Activated CD8-positive, alpha-beta T cell treated with anti-CD3 and anti-CD28 coated beads for 36 hours (primary cell): Measurements from ENCODE around the gene ITPRID1. TPM values are rescaled to one million over a fixed set of nuclear protein-coding genes. Genes with fewer than 3 reads are reported as not detected.

Experiments used
- ATAC-seq: fragments of 200-7000 bp; cut with Tn5 transposase; one replicate; pipeline ENCODE4 v1.10.0; 2021; ENCODE audit warnings: mild to moderate bottlenecking, moderate library complexity
- CTCF ChIA-PET: fragments of 350-600 bp; sonication (Branson Sonifier 250); formaldehyde crosslinking; loops from one replicate; lab custom pipeline; 2021; ENCODE audit warnings: antibody characterized with exemption; lab: Charles Lee
- POLR2A ChIA-PET: fragments of 350-600 bp; sonication (Branson Sonifier 250); formaldehyde crosslinking; loops from one replicate; lab custom pipeline; 2021; ENCODE audit warnings: antibody characterized with exemption; lab: Charles Lee
- DNase-seq: peaks from one replicate; pipeline ENCODE4 v3.0.0-alpha.2; 2020
- H3K27ac Mint-ChIP-seq: one replicate; pipeline ENCODE4 v1.8.0; 2021; ENCODE audit warnings: mild to moderate bottlenecking, mixed read lengths
- H3K27me3 Mint-ChIP-seq: one replicate; pipeline ENCODE4 v1.8.0; 2021; ENCODE audit warnings: mixed read lengths
- H3K36me3 Mint-ChIP-seq: one replicate; pipeline ENCODE4 v1.8.0; 2021; ENCODE audit warnings: low read depth, mixed read lengths
- H3K4me1 Mint-ChIP-seq: one replicate; pipeline ENCODE4 v1.8.0; 2021; ENCODE audit warnings: low read depth, mixed read lengths
- H3K4me3 Mint-ChIP-seq: one replicate; pipeline ENCODE4 v1.8.0; 2021; ENCODE audit warnings: mild to moderate bottlenecking, moderate library complexity, mixed read lengths
- H3K9me3 Mint-ChIP-seq: one replicate; pipeline ENCODE4 v1.8.0; 2021; ENCODE audit warnings: mixed read lengths
- intact Hi-C: fragments of 100-400 bp; cut with micrococcal nuclease; formaldehyde crosslinking; loops from one replicate; pipeline ENCODE4 v1.10.0; 2022
- total RNA-seq, 2 experiments: library from RNA; stranded (reverse); gene quantifications; one replicate each; pipeline ENCODE4 v1.2.3, GENCODE V29; 2021
- TF ChIP-seq, protein P1 (sequence below): fragments of 200-600 bp; IDR thresholded peaks from one replicate; pipeline ENCODE4 v1.8.0; 2022; ENCODE audit warnings: antibody characterized with exemption, mild to moderate bottlenecking

The ITPRID1 gene
- total RNA-seq, 2 experiments from 2014 or later, result not detected

DNA sequence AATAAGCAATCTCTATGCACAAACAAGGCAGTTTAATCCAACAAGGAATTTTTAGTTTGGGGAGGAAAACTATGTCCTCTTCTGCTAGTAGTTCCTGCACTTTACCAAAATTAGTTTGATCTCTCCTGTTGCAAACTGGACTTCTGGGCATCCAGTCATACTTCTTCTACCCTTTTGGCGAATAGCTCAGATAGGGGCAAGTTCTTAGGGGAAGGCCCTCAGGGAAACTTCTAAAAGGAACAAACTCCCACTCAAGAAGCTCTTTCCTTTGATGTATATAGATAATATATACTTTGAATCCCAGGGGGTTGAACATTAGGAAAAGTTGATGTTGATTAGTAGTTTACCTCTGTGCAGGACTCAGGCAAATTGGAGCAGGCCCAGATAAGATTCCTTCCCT is 151.7 kb downstream of the ITPRID1 start:
- Mint-ChIP-seq H3K27me3 (no peaks in the 10 kb centered on the region), H3K4me3 (no peak overlapping the region), H3K4me1 (no peaks in the 10 kb centered on the region), H3K36me3 (no peaks in the 10 kb centered on the region), H3K27ac (no peak overlapping the region), H3K9me3 (peaks cover 1% of the 10 kb centered on the region)
- TF ChIP-seq, protein P1, sequence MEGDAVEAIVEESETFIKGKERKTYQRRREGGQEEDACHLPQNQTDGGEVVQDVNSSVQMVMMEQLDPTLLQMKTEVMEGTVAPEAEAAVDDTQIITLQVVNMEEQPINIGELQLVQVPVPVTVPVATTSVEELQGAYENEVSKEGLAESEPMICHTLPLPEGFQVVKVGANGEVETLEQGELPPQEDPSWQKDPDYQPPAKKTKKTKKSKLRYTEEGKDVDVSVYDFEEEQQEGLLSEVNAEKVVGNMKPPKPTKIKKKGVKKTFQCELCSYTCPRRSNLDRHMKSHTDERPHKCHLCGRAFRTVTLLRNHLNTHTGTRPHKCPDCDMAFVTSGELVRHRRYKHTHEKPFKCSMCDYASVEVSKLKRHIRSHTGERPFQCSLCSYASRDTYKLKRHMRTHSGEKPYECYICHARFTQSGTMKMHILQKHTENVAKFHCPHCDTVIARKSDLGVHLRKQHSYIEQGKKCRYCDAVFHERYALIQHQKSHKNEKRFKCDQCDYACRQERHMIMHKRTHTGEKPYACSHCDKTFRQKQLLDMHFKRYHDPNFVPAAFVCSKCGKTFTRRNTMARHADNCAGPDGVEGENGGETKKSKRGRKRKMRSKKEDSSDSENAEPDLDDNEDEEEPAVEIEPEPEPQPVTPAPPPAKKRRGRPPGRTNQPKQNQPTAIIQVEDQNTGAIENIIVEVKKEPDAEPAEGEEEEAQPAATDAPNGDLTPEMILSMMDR, result no peak
- intact Hi-C loops, result no loop called here
- POLR2A ChIA-PET, result no interaction called here
- no peak for ATAC-seq
- no peak for DNase-seq
- CTCF ChIA-PET, result no interaction called here

DNA sequence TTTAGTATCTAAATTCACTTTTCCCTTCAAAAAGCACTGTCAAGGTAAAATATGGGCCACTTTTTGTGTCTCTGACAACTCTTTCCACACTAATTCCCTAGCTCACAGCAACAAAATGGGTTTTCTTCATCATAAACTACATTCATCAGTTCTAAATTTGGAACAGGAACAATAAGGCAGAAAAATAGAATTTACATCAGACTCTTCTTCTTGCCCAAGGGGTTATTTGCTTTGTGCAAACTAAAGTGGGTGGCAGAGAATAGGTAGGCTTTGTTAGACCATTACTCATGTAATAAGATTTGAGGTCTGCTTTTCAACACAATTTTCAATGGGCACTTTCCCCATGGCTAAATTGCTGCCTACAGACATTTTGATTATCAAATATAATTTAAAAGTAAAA is 155.6 kb downstream of the ITPRID1 start:
- POLR2A ChIA-PET, result no interaction called here
- no peaks in the 10 kb centered on the region for H3K36me3 Mint-ChIP-seq
- DNase-seq (no peak), ATAC-seq (no peak)
- H3K9me3 Mint-ChIP-seq, result no peaks in the 10 kb centered on the region
- H3K4me1 Mint-ChIP-seq, result no peaks in the 10 kb centered on the region
- H3K4me3 Mint-ChIP-seq, result no peak overlapping the region
- H3K27me3 Mint-ChIP-seq, result peaks cover 3% of the 10 kb centered on the region
- no peak overlapping the region for H3K27ac Mint-ChIP-seq
- TF ChIP-seq, protein P1, result no peak
- CTCF ChIA-PET, result no interaction called here
- intact Hi-C loops, result no loop called here

DNA sequence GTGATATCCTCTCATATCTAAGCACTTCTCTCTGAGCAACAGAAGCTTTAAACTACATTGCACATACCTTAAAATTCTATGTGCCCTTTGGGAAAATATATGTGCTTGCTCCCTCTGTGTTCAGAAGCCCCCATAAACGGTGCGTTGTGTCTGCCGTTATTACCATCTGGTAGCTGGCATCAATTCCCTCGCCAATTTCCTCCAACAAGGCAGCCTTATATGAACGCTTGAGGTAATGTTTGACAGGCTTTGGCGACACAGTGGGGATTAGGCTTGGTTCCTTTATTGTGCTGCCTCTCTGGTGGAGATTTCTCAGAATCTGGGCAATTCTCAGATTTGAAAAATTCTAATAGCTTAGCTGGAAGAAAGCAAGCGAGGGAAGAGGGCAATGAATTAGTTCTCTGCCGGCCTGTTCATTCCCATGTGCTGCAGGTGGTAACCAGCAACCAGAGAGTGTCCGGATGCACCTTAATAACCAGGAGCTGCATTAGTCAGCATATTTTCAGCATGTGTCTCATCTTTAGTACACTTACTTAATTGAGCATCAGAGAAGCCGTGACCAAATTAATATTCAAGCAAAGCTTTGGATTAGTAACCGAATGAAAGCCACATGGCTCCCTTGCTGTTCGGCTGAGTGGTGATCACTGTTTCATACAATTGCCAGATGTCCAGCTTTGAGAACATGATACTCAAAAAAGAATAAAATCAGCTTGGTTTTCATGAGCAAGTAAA is 165.8 kb downstream of the ITPRID1 start:
- H3K4me3 Mint-ChIP-seq, result no peak overlapping the region
- peaks cover 1% of the 10 kb centered on the region for H3K9me3 Mint-ChIP-seq
- H3K27ac Mint-ChIP-seq, result no peak overlapping the region

DNA sequence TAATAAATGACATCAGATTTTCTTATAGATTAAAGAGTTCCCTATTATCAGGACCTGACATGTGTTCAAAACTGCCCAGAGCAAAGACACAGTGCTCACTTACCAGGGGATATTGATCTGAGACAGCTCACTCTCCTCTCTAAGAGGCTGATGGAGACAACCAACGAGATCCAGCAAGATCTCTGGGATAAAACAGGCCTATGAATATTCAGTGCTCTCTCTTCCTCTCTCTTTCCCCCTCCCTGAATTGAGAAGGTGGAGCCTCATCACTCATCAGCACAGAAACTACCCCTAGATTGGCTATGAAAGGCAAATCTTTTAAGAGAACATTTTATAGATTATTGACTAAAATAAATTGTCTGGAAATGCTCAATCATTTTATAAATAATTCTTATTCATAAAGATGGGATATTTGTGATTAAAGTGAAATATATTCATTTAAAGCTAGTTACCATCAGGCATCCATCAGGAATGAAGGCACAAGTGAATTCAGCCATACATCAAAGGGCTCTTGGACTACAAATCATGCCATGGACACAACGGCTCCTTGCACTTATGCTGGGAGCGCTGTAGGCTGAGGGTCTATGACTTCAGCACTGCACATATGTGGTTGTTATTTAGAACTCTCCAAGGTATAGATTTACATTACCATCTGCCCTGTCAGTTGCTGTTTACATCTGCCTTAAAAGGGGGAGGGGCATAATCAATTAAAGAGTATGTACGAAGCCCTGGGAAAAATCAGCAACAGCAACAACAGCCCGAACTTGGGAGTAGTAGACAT is 169.7 kb downstream of the ITPRID1 start:
- TF ChIP-seq, protein P1, result no peak
- Mint-ChIP-seq H3K4me1 (no peaks in the 10 kb centered on the region), H3K27me3 (no peaks in the 10 kb centered on the region), H3K9me3 (peaks cover 1% of the 10 kb centered on the region), H3K27ac (no peak overlapping the region), H3K36me3 (no peaks in the 10 kb centered on the region), H3K4me3 (no peak overlapping the region)
- DNase-seq (no peak), ATAC-seq (no peak)
- POLR2A ChIA-PET, result no interaction called here
- CTCF ChIA-PET, result no interaction called here
- intact Hi-C loops, result no loop called here

More for the DNA sequence above, 165.8 kb downstream of the ITPRID1 start:
- ATAC-seq (no peak), DNase-seq (no peak)
- no peaks in the 10 kb centered on the region for H3K27me3 Mint-ChIP-seq
- no peaks in the 10 kb centered on the region for H3K4me1 Mint-ChIP-seq
- H3K36me3 Mint-ChIP-seq, result no peaks in the 10 kb centered on the region
- CTCF ChIA-PET, result no interaction called here
- TF ChIP-seq, protein P1, result no peak
- intact Hi-C loops, result no loop called here
- POLR2A ChIA-PET, result interaction anchor here (0.7 kb wide), 1 partner anchor 19 kb away, joined by 3 read pairs; no protein-coding TSS in a partner anchor
